ENCODE data around the gene ATP10B.
"Not testable (repeated sequence)": the region's sequence is repeated elsewhere in the genome, so short reads cannot be mapped to it uniquely, and the experiment has no call there.

The ATP10B gene

GRCh38 chr5:160749026-160749425, 103.0 kb downstream of the ATP10B start:
- DNase-seq: no peak

- no peak for DNase-seq
Observed at GRCh38 chr5:160747987-160748386, 104.0 kb downstream of the ATP10B start.

GRCh38 chr5:160747559-160747958, 104.5 kb downstream of the ATP10B start:
- no peak for DNase-seq

GRCh38 chr5:160744268-160745101, 107.5 kb downstream of the ATP10B start:
- no peak for DNase-seq

- no peak for DNase-seq
Observed at GRCh38 chr5:160743027-160743426, 109.0 kb downstream of the ATP10B start.

- no peak for DNase-seq
Observed at GRCh38 chr5:160742446-160742845, 109.6 kb downstream of the ATP10B start.

- DNase-seq: no peak
Observed at GRCh38 chr5:160727296-160727997, 124.6 kb downstream of the ATP10B start.

- DNase-seq: no peak
Observed at GRCh38 chr5:160726721-160727120, 125.3 kb downstream of the ATP10B start.

- no peak for DNase-seq
Observed at GRCh38 chr5:160720822-160721221, 131.2 kb downstream of the ATP10B start.

- DNase-seq: not testable (repeated sequence)
Observed at GRCh38 chr5:160715508-160715907, 136.5 kb downstream of the ATP10B start.

- no peak for DNase-seq
Observed at GRCh38 chr5:160703547-160704189, 148.3 kb downstream of the ATP10B start.

GRCh38 chr5:160702934-160703333, 149.1 kb downstream of the ATP10B start:
- no peak for DNase-seq

- no peak for DNase-seq
Observed at GRCh38 chr5:160702311-160702803, 149.7 kb downstream of the ATP10B start.

GRCh38 chr5:160701403-160701802, 150.6 kb downstream of the ATP10B start:
- no peak for DNase-seq

- DNase-seq: no peak
Observed at GRCh38 chr5:160699301-160699700, 152.7 kb downstream of the ATP10B start.

- no peak for DNase-seq
Observed at GRCh38 chr5:160697281-160697680, 154.7 kb downstream of the ATP10B start.

- DNase-seq: no peak
Observed at GRCh38 chr5:160694896-160695295, 157.1 kb downstream of the ATP10B start.

GRCh38 chr5:160693831-160694465, 158.1 kb downstream of the ATP10B start:
- DNase-seq: no peak

GRCh38 chr5:160692271-160692670, 159.7 kb downstream of the ATP10B start:
- DNase-seq: no peak

- DNase-seq: no peak
Observed at GRCh38 chr5:160685695-160686094, 166.3 kb downstream of the ATP10B start.

GRCh38 chr5:160685219-160685618, 166.8 kb downstream of the ATP10B start:
- DNase-seq: no peak

- no peak for DNase-seq
Observed at GRCh38 chr5:160679567-160680309, 172.3 kb downstream of the ATP10B start.
